H1 (cell line): Measurements from ENCODE around the gene AGBL1. TPM values are rescaled to one million over a fixed set of nuclear protein-coding genes. Genes with fewer than 3 reads are reported as not detected.

Experiments used
- CTCF ChIA-PET: fragments of 300-600 bp; sonication (Branson Sonifier 250); formaldehyde crosslinking; loops from one replicate; lab custom pipeline; 2021; ENCODE audit not compliant: partially characterized antibody; lab: Charles Lee
- POLR2A ChIA-PET: fragments of 300-600 bp; sonication (Branson Sonifier 250); formaldehyde crosslinking; loops from one replicate; lab custom pipeline; 2021; ENCODE audit warnings: inconsistent platforms; ENCODE audit not compliant: partially characterized antibody; lab: Charles Lee
- DNase-seq, 2 experiments: peaks; one replicate each; pipeline versions ENCODE4 v3.0.0 to v3.0.0-alpha.2; 2010 to 2022; ENCODE audit warnings: low spot score in 2 of 2, low read depth in 1 of 2, mixed read lengths in 1 of 2
- FAIRE-seq: peaks from 2 replicates; lab custom pipeline; 2011; peaks lifted over from hg19 to GRCh38; lab: Jason Lieb, UNC
- H2AFZ ChIP-seq: 2 replicates; pipeline ENCODE4 v1.8.1; 2012; ENCODE audit warnings: low read length, inconsistent platforms
- H2AK5ac ChIP-seq: 2 replicates; pipeline ENCODE4 v1.6.1; 2013; ENCODE audit warnings: low read depth, low read length
- H2BK120ac ChIP-seq: replicated peaks from 2 replicates; pipeline ENCODE3; 2013; ENCODE audit warnings: low read depth, low read length, inconsistent platforms
- H2BK12ac ChIP-seq: 2 replicates; pipeline ENCODE4 v1.6.1; 2013; ENCODE audit warnings: low read depth, low read length
- H2BK15ac ChIP-seq: 2 replicates; pipeline ENCODE4 v1.6.1; 2013; ENCODE audit warnings: low read length
- H2BK20ac ChIP-seq: 2 replicates; pipeline ENCODE4 v1.6.1; 2013; ENCODE audit warnings: low read length
- H2BK5ac ChIP-seq: 2 replicates; pipeline ENCODE4 v1.6.1; 2013; ENCODE audit warnings: low read depth, low read length
- H3K14ac ChIP-seq: 2 replicates; pipeline ENCODE4 v1.6.1; 2013; ENCODE audit warnings: inconsistent platforms; ENCODE audit not compliant: insufficient read length
- H3K18ac ChIP-seq: 2 replicates; pipeline ENCODE4 v1.6.1; 2013; ENCODE audit warnings: low read length; ENCODE audit errors: extremely low read depth
- H3K23ac ChIP-seq: 2 replicates; pipeline ENCODE4 v1.6.1; 2013; ENCODE audit warnings: inconsistent platforms; ENCODE audit not compliant: insufficient read length
- H3K23me2 ChIP-seq: 2 replicates; pipeline ENCODE4 v1.6.1; 2013; ENCODE audit warnings: low read depth, low read length
- H3K27ac ChIP-seq: 2 replicates; pipeline ENCODE4 v1.6.1; 2011; ENCODE audit warnings: low read depth, low read length, inconsistent platforms
- H3K27me3 ChIP-seq, 4 experiments: replicated peaks in 1 of 4; 1 replicate in 1 of 4; 2 replicates in 3 of 4; pipeline versions ENCODE4 v1.6.1 to v1.8.1; 2011 to 2013; ENCODE audit warnings: low read length in 3 of 4, mild to moderate bottlenecking in 3 of 4, inconsistent platforms in 2 of 4, mixed read lengths in 2 of 4, moderate library complexity in 1 of 4; ENCODE audit not compliant: control insufficient read depth in 3 of 4, insufficient read depth in 3 of 4; ENCODE audit errors: extremely low read depth in 1 of 4
- H3K36me3 ChIP-seq, 4 experiments: 2 replicates each; pipeline versions ENCODE4 v1.6.1 to v1.8.1; 2011 to 2013; ENCODE audit warnings: mild to moderate bottlenecking in 4 of 4, low read length in 3 of 4, moderate library complexity in 2 of 4, control low read depth in 1 of 4, inconsistent platforms in 1 of 4; ENCODE audit not compliant: insufficient read depth in 4 of 4, control insufficient read depth in 2 of 4
- H3K4ac ChIP-seq: replicated peaks from 2 replicates; pipeline ENCODE3; 2013; ENCODE audit warnings: low read length, low read depth, mixed read lengths, inconsistent platforms; ENCODE audit not compliant: insufficient read length
- H3K4me1 ChIP-seq, 4 experiments: replicated peaks in 1 of 4; 1 replicate in 1 of 4; 2 replicates in 3 of 4; pipeline versions ENCODE4 v1.6.1 to v1.8.1; 2011 to 2013; ENCODE audit warnings: low read length in 3 of 4, inconsistent platforms in 2 of 4, mixed read lengths in 1 of 4; ENCODE audit not compliant: insufficient read depth in 4 of 4, control insufficient read depth in 3 of 4
- H3K4me2 ChIP-seq, 2 experiments: 2 replicates each; pipeline versions ENCODE4 v1.6.1 to v1.8.1; 2011 to 2013; ENCODE audit warnings: low read depth in 2 of 2, low read length in 2 of 2, control low read depth in 1 of 2, inconsistent platforms in 1 of 2, mild to moderate bottlenecking in 1 of 2; ENCODE audit not compliant: insufficient read depth in 1 of 2
- H3K4me3 ChIP-seq, 4 experiments: fragments of 200-600, 300-600 bp in 1 of 4; sonication (generic), shearing (Covaris generic), sonication (Bioruptor Twin) in 1 of 4; 2 replicates each; pipeline versions ENCODE4 v1.5.1 to v1.8.1; 2011 to 2016; ENCODE audit warnings: low read length in 4 of 4, low read depth in 3 of 4, control low read depth in 2 of 4, inconsistent platforms in 2 of 4, mild to moderate bottlenecking in 2 of 4, mixed read lengths in 1 of 4, moderate library complexity in 1 of 4; ENCODE audit not compliant: insufficient read depth in 2 of 4; ENCODE audit errors: extremely low read depth in 1 of 4
- H3K56ac ChIP-seq: replicated peaks from 2 replicates; pipeline ENCODE3; 2013; ENCODE audit warnings: low read depth, mild to moderate bottlenecking, mixed read lengths, low read length, inconsistent platforms; ENCODE audit not compliant: insufficient read length
- H3K79me1 ChIP-seq: 2 replicates; pipeline ENCODE4 v1.6.1; 2013; ENCODE audit warnings: low read depth, low read length, control low read depth
- H3K79me2 ChIP-seq, 2 experiments: 2 replicates each; pipeline versions ENCODE4 v1.6.1 to v1.8.1; 2012 to 2013; ENCODE audit warnings: low read length in 2 of 2, mild to moderate bottlenecking in 2 of 2, inconsistent platforms in 1 of 2; ENCODE audit not compliant: insufficient read depth in 2 of 2, control insufficient read depth in 1 of 2
- H3K9ac ChIP-seq, 4 experiments: replicated peaks in 1 of 4; 1 replicate in 1 of 4; 2 replicates in 3 of 4; pipeline versions ENCODE4 v1.6.1 to v1.8.1; 2011 to 2013; ENCODE audit warnings: low read depth in 3 of 4, low read length in 3 of 4, control low read depth in 2 of 4, mild to moderate bottlenecking in 2 of 4, moderate library complexity in 2 of 4, inconsistent platforms in 1 of 4; ENCODE audit errors: extremely low read depth in 1 of 4
- H3K9me3 ChIP-seq, 2 experiments: 2 replicates each; pipeline versions ENCODE4 v1.6.1 to v1.8.1; 2012 to 2013; ENCODE audit warnings: mild to moderate bottlenecking in 2 of 2, moderate library complexity in 2 of 2, control low read depth in 1 of 2, inconsistent platforms in 1 of 2, low read depth in 1 of 2, low read length in 1 of 2, mixed read lengths in 1 of 2; ENCODE audit not compliant: insufficient read depth in 2 of 2
- H4K20me1 ChIP-seq, 2 experiments: replicated peaks in 1 of 2; 2 replicates each; pipeline versions ENCODE3 to v1.8.1; 2011 to 2013; ENCODE audit warnings: inconsistent platforms in 2 of 2, low read length in 2 of 2, mild to moderate bottlenecking in 1 of 2; ENCODE audit not compliant: insufficient read depth in 2 of 2, control insufficient read depth in 1 of 2
- H4K5ac ChIP-seq: 2 replicates; pipeline ENCODE4 v1.6.1; 2013; ENCODE audit warnings: low read length, low read depth, mixed read lengths, inconsistent platforms; ENCODE audit not compliant: insufficient read length
- H4K8ac ChIP-seq: 2 replicates; pipeline ENCODE4 v1.8.0; 2013; ENCODE audit warnings: mild to moderate bottlenecking, moderate library complexity, low read length, inconsistent platforms; ENCODE audit not compliant: insufficient read depth; ENCODE audit errors: extremely low read depth
- H4K91ac ChIP-seq: replicated peaks from 2 replicates; pipeline ENCODE3; 2013; ENCODE audit warnings: low read length, mixed read lengths, inconsistent platforms; ENCODE audit not compliant: insufficient read length
- CTBP2 ChIP-seq: IDR thresholded peaks from 2 replicates; pipeline ENCODE4 v1.7.0; 2011; ENCODE audit warnings: borderline replicate concordance, mild to moderate bottlenecking, moderate library complexity, mixed read lengths, low read length; ENCODE audit not compliant: insufficient read depth, insufficient read length
- EP300 ChIP-seq, 2 experiments: IDR thresholded peaks; 1 replicate in 1 of 2; 2 replicates in 1 of 2; pipeline ENCODE4 v1.6.1; 2011 to 2012; ENCODE audit warnings: low read depth in 2 of 2, low read length in 2 of 2, mild to moderate bottlenecking in 2 of 2, borderline replicate concordance in 1 of 2, inconsistent platforms in 1 of 2, moderate library complexity in 1 of 2
- EZH2 ChIP-seq: fragments of 200-600 bp; sonication (generic); IDR thresholded peaks from 2 replicates; pipeline ENCODE4 v1.7.1; 2012; ENCODE audit warnings: low read depth, mild to moderate bottlenecking, moderate library complexity, low read length, inconsistent platforms; ENCODE audit not compliant: severe bottlenecking
- FOSL1 ChIP-seq: IDR thresholded peaks from 2 replicates; pipeline ENCODE4 v1.6.1; 2011; ENCODE audit warnings: mild to moderate bottlenecking, low read depth, low read length, moderate library complexity; ENCODE audit not compliant: insufficient read depth
- GABPA ChIP-seq: IDR thresholded peaks from 2 replicates; pipeline ENCODE4 v1.6.1; 2011; ENCODE audit warnings: mild to moderate bottlenecking, low read length, moderate library complexity, borderline replicate concordance; ENCODE audit not compliant: insufficient read depth
- KDM4A ChIP-seq: IDR thresholded peaks from one replicate; pipeline ENCODE4 v1.7.1; 2012; ENCODE audit warnings: low read depth, mild to moderate bottlenecking, moderate library complexity, low read length, inconsistent platforms; ENCODE audit not compliant: severe bottlenecking
- MAFK ChIP-seq: IDR thresholded peaks from 2 replicates; pipeline ENCODE4 v1.6.1; 2012; ENCODE audit warnings: low read depth, mild to moderate bottlenecking, improper control_type of control experiment, low read length
- POU5F1 ChIP-seq: IDR thresholded peaks from 2 replicates; pipeline ENCODE4 v1.6.1; 2011; ENCODE audit warnings: low read depth, mild to moderate bottlenecking, low read length, moderate library complexity
- RFX5 ChIP-seq: IDR thresholded peaks from 2 replicates; pipeline ENCODE4 v1.6.1; 2011; ENCODE audit warnings: low read depth, low read length, improper control_type of control experiment, borderline replicate concordance
- SIN3A ChIP-seq, 2 experiments: IDR thresholded peaks in 1 of 2; conservative IDR thresholded peaks in 1 of 2; 2 replicates each; pipeline ENCODE4 v1.6.1; 2011 to 2012; ENCODE audit warnings: low read length in 2 of 2, improper control_type of control experiment in 1 of 2, low read depth in 1 of 2, mild to moderate bottlenecking in 1 of 2
- SIX5 ChIP-seq: IDR thresholded peaks from 2 replicates; pipeline ENCODE4 v1.6.1; 2011; ENCODE audit warnings: mild to moderate bottlenecking, low read depth, low read length
- TAF1 ChIP-seq: IDR thresholded peaks from 2 replicates; pipeline ENCODE4 v1.6.1; 2011; ENCODE audit warnings: mild to moderate bottlenecking, low read depth, low read length
- TAF7 ChIP-seq: optimal IDR thresholded peaks from 2 replicates; pipeline ENCODE3; 2011; ENCODE audit warnings: low read depth, mild to moderate bottlenecking, inconsistent platforms, low read length, moderate library complexity, borderline replicate concordance
- WGBS, 2 experiments: shearing (Covaris generic) in 1 of 2; methylation state at CpG; one replicate each; pipeline versions ENCODE4 v1.1.6 to v1.1.7; 2013 to 2015; ENCODE audit warnings: low lambda C conversion rate in 2 of 2, mixed read lengths in 2 of 2, inconsistent platforms in 1 of 2, low coverage in 1 of 2, missing lambda C conversion rate in 1 of 2; ENCODE audit not compliant: insufficient replicate concordance in 2 of 2, insufficient coverage in 1 of 2, insufficient read length in 1 of 2; ENCODE audit errors: extremely low coverage in 1 of 2, missing lambda C conversion rate in 1 of 2; 5-methylcytosine and 5-hydroxymethylcytosine counted together
- polyA plus RNA-seq, 7 experiments: library from polyadenylated mRNA; depleted of rRNA in 3 of 7; stranded (reverse) in 5 of 7; unstranded in 2 of 7; fragments of >200 nt in 5 of 7; fragments of 200-250 nt in 2 of 7; gene quantifications; 1 replicate in 5 of 7; 2 replicates in 1 of 7; 4 replicates in 1 of 7; pipeline versions ENCODE4 v1.2.1 to v1.2.3, GENCODE V29; 2011 to 2013; ENCODE audit warnings: missing spikeins in 2 of 7, mixed read lengths in 2 of 7
- total RNA-seq: library from RNA; stranded (reverse); fragmentation: NEBNext Ultra II Directional; extraction: Animal tissue kit (Norgen Biotek cat#: 25700); gene quantifications from 2 replicates; pipeline ENCODE4 v1.2.1, GENCODE V29; 2021
- TF ChIP-seq, protein P1 (sequence below): IDR thresholded peaks from 2 replicates; pipeline ENCODE4 v1.6.1; 2012; ENCODE audit warnings: inconsistent platforms

The AGBL1 gene
- total and polyA plus RNA-seq, 2 of the 8 experiments (the other 6 are each of a cell fraction or from before 2014, with no cell fraction given), result not detected

DNA sequence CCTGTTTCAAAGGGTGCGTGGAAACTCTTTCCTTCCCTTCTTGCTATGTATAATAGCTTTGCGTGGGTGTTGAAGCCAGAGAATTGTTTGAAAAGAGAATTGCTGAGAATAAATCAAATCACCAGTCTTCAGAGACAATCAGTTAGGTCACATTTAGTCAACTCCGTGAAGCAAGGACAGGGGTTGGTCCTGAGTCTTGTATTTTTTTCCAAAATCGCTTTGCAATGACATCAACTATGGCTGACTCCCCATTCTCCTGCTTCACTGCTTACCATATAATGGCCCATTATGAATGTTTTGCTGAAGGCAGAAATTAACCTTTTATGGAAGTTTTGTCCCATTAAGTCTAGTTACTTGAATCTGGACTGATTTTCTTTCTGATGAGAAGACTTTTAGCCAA lies 852.8 kb downstream of the AGBL1 start:
- no peaks in the 10 kb centered on the region for H4K20me1 ChIP-seq
- H2BK20ac ChIP-seq, result no peak overlapping the region
- no peaks in the 10 kb centered on the region for H3K79me2 ChIP-seq
- FAIRE-seq (no peak), DNase-seq (no peak)
- H2AK5ac ChIP-seq, result no peak overlapping the region
- no peaks in the 10 kb centered on the region for H3K27me3 ChIP-seq
- ChIA-PET CTCF (no interaction called here), POLR2A (no interaction called here)
- no peak overlapping the region for H2BK12ac ChIP-seq
- H3K14ac ChIP-seq, result no peak overlapping the region
- H4K5ac ChIP-seq, result no peak overlapping the region
- H3K79me1 ChIP-seq, result no peaks in the 10 kb centered on the region
- H3K18ac ChIP-seq, result no peak overlapping the region
- H3K23ac ChIP-seq, result no peak overlapping the region
- H3K56ac ChIP-seq, result no peak overlapping the region
- H3K4me1 ChIP-seq, result no peaks in the 10 kb centered on the region; a peak in 1 of 7 replicates
- no peak overlapping the region for H4K91ac ChIP-seq
- H3K4me2 ChIP-seq, result no peak overlapping the region
- H3K4me3 ChIP-seq, result no peak overlapping the region
- no peak overlapping the region for H2BK5ac ChIP-seq
- H3K23me2 ChIP-seq, result no peaks in the 10 kb centered on the region
- no peaks in the 10 kb centered on the region for H3K9me3 ChIP-seq
- H2BK120ac ChIP-seq, result no peak overlapping the region
- H3K36me3 ChIP-seq, result no peaks in the 10 kb centered on the region
- no peak overlapping the region for H2AFZ ChIP-seq
- no peak overlapping the region for H4K8ac ChIP-seq
- H3K4ac ChIP-seq, result no peak overlapping the region
- no peak overlapping the region for H3K27ac ChIP-seq
- 91% methylated on average over 4 of the region's 4 CpGs; no CpG with 5 or more reads in 1 of the 2 experiments for WGBS, 2 experiments
- H3K9ac ChIP-seq, result no peak overlapping the region
- H2BK15ac ChIP-seq, result no peak overlapping the region
- TF ChIP-seq, protein P1, sequence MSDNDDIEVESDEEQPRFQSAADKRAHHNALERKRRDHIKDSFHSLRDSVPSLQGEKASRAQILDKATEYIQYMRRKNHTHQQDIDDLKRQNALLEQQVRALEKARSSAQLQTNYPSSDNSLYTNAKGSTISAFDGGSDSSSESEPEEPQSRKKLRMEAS, result no peak
- TF ChIP-seq EZH2, result no peak
- TF ChIP-seq POU5F1, result no peak
- TF ChIP-seq MAFK, result no peak
- no peak for TF ChIP-seq SIN3A (conservative IDR thresholded peaks at IDR 0.05 in 1 of 2, IDR thresholded peaks at IDR 0.05 in 1 of 2; ENCODE audit: low read depth in 1 of 2, low read length in 2 of 2)
- no peak for TF ChIP-seq TAF1
- TF ChIP-seq GABPA, result no peak
- TF ChIP-seq KDM4A, result no peak
- no peak for TF ChIP-seq RFX5
- no peak for TF ChIP-seq SIX5
- no peak for TF ChIP-seq EP300 (IDR thresholded peaks at IDR 0.05; ENCODE audit: borderline replicate concordance in 1 of 2, low read depth in 2 of 2, low read length in 2 of 2)
- TF ChIP-seq CTBP2, result no peak
- TF ChIP-seq TAF7, result no peak
- TF ChIP-seq FOSL1, result no peak
